Effector CD8-positive, alpha-beta T cell (primary cell): ENCODE measurements around the gene TRIP12.
"Not testable (repeated sequence)": the region's sequence is repeated elsewhere in the genome, so short reads cannot be mapped to it uniquely, and the experiment has no call there.

Experiments
- DNase-seq: peaks from one replicate; lab custom pipeline; 2025; lab: John Stamatoyannopoulos, UW
- total RNA-seq, 4 experiments: gene quantifications; one replicate each; lab custom pipeline; 2026; lab: John Stamatoyannopoulos, UW

TRIP12 gene
- 442 to 473 (median 464) reads per million in 4 experiments for total RNA-seq

DNA sequence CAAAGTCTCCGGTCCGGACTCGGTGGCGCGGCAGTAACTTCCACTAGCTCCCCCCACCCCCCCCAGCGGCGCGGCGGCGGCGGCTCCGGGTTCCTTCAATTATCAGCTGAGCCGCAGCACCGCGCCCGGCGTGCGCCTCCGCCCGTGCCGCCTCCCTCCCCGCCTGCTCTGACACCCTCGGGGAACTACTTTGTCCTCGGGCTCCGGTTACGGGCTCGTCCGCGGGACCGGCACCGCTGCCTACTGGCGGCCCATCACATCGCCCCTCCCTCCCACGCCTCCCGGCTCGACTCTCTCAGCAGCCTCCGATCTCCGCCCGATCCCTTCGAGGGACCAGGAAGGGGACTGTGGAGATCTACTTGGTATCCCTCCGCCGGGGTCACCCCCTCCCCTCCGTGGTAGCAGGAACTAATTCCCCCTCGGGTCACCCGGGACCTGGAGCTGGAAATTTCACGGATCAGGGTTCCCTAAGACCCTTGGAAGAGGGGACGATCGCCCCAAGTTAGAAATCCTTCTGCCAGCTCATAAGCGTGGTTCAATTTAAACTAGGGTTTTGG is at the start of gene TRIP12:
Gene TRIP12 (minus strand): TSS at position 118 of the 557 bp plus-strand sequence. CDS start 41,930 bp downstream, outside the sequence.
- DNase-seq, result peak; percentile 86

DNA sequence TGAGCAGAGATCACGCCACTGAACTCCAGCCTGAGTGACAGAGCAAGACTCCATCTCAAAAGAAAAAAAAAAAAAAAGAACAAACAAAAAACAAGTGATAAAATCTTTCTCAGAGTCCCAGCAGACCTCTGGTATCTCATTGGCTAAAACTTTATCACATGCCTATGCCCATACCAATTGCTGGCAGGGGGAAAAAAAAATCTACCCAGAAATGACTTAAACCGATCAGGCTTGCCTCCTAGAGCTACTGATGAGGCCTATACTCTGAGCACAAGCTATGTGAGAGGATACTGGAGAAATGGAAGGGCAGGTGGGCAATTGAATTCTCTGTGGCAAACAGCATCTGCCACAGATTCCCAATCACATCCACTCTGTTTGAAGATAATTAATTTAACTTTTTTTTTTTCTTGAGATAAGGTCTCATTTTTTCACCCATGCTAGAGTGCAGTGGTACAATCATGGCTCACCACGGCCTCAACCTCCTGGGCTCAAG is 49.5 kb upstream of the TRIP12 start:
- DNase-seq, result no peak

DNA sequence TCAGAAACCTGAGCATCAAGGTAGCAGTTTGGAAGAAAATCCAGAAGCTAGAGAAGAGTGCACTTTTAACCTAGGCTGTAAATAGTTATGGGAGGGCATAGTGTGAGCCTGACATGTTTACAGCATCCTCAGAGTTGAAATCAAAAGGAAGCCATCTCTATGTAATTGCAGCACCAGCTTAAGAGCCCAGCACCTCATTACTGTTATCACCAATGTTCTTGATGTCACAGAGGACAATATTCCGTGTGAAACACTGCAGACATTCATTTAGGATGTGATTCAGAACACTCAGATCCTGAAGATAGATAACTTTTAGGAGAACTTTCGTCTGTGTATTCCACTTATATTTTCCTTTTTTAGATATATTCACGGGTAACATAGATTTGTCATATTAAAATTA is 48.6 kb upstream of the TRIP12 start:
- DNase-seq, result no peak

DNA sequence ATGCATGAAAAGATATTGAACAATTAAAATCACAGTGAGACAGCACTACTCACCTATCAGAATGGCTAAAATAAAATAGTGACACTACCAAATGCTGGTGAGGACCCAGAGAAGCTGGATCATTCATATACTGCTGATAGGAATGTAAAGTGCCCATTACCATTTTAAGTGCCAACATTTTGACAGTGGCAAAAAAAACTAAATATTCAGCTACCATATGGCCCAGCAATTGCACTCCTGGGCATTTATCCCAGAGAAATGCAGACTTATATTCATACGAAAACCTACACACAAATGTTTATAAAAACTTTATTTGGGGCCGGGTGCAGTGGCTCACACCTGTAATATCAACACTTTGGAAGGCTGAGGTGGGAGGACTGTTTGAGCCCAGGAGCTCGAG is 48.1 kb upstream of the TRIP12 start:
- DNase-seq, result no peak

GRCh38 chr2:229963596-229963995 is 41.8 kb upstream of the TRIP12 start:
- DNase-seq, result not testable (repeated sequence)

DNA sequence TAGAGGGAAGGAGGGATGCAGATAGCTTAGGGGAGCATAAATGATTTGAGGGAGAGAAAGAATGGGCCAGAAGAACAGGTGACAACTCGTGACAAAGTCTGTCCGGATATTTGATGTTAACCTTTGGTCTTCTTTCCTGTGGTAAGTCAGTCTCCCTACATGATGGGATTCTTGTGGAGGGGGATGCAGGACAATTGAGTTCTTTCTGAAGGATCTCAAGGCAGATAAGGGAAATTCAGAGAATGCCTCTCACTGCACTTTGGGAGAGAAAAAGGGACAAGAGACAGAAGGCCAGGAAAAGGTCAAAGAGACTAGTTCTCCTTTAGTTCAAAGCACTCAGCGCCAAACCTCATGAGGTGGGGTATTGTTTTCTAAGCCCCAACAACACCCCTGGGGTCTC is 34.7 kb upstream of the TRIP12 start:
- DNase-seq, result no peak

DNA sequence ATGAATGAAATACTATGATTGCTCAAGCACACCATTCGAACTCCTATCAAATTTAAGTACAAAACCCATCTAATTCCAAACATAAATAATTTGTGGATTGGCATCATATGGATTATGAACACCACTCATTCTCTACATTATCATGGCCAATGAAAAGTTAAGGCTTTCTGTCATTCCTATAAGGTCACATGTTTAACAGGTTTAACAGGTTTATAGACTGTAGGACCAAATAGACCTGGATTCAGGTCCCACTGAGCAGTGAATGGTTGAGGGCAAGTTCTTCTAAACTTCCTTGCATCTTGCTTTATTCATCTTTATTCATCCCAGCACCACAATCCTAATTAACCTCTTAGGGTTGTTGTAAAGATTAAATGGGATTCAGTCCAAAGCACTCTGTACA is 33.9 kb upstream of the TRIP12 start:
- no peak for DNase-seq

GRCh38 chr2:229952256-229952835 is 30.5 kb upstream of the TRIP12 start:
- no peak for DNase-seq

DNA sequence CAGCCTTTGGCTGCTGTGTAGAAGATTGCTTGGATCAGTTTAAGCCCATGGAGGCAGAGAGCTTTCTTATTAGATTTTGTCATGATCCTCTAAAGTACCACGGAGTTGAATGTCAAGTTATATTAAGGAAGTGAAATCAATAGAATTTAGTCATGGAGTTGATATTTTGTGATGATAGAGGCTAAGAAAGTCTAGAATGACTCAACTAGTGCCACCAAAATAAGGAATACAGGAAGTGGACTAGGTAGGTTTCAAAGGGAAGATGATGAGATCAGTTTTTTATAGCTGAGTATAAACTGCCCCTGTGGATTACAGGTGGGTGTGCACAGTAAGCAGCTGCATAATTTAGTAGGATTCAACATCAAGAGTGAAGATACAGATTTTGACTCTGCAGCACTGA is 25.7 kb upstream of the TRIP12 start:
- no peak for DNase-seq

DNA sequence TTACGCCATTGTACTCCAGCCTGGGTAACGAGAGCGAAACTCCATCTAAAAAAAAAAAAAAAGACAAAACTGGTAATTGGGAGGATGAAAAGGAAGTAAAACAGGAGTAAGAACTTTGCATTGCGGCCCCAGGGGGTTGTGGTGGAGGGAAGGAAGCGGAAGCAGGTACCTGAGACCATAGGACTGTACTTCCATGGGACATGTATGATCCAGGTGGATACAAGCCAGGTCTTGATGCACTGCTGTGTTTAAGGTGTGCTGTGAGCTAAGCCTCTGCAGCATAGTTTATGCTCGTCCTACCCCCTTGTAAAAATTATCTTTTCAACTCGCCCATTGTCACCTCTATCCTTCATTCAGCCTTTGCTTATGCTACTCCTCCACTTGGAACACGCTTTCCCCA is 24.2 kb upstream of the TRIP12 start:
- DNase-seq, result no peak

- no peak for DNase-seq
These were observed 22.1 kb upstream of the TRIP12 start for GRCh38 chr2:229943770-229944449.

DNA sequence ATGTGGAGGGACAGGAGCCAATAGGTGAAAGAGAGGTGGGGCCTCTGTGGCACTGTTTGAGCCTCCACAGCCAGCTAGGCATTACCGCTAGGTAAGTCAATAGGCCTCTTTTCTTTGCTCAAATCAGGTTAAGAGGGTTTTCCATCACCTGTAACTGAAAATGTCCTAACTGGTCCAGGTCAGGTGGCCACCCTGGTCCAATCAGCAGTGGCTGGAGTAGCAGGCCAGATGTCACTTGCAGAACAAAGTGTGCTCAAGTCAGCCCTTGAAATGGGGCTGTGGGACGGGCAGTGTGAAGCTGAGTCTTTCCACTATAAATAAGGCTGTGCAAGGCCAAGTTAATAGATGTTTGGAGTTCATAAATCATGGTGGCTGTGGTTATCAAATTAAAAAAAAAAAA is 21.4 kb upstream of the TRIP12 start:
- no peak for DNase-seq

DNA sequence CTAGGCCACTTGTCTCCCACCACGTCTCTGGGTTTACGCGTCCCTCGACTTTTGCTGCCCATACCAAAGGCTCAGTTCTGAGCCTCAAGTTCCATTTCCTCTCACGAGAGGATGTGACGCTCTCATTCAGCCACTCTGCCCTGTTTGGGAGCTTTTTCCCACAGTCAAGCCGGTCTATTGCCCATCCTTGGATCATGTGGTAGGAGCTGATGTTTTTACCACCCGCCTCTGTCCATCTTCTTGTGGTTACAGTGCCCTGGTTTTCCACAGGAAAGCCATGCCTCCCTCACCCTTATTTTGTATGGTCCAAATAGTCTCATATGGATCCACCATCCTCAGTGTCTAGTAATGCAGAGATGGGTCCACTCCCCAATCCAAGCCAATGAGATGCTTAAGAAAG is 20.9 kb upstream of the TRIP12 start:
- DNase-seq, result no peak

DNA sequence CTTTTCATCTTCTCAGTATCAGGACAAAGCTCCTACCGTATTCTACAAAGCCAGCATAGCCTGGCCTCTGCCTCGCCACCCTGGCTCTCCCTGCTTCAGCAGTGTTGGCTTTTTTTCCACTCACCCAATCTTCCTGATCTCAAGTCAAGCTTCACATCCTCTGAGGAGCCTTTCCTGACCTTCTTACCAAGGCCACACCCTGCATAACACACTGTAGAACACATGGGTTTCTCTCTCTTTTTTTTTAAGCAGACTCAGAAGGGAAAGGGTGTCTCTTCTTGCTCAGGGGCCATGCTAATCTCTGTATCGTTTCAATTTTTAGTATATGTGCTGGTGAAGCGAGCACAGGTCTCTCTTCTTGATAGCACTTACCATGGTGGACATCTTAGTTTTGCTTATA is 15.7 kb upstream of the TRIP12 start:
- DNase-seq, result no peak

- no peak for DNase-seq
These were observed 9.4 kb upstream of the TRIP12 start for GRCh38 chr2:229931241-229931640.

- DNase-seq, result no peak
These were observed 8.8 kb upstream of the TRIP12 start for GRCh38 chr2:229930656-229931055.

DNA sequence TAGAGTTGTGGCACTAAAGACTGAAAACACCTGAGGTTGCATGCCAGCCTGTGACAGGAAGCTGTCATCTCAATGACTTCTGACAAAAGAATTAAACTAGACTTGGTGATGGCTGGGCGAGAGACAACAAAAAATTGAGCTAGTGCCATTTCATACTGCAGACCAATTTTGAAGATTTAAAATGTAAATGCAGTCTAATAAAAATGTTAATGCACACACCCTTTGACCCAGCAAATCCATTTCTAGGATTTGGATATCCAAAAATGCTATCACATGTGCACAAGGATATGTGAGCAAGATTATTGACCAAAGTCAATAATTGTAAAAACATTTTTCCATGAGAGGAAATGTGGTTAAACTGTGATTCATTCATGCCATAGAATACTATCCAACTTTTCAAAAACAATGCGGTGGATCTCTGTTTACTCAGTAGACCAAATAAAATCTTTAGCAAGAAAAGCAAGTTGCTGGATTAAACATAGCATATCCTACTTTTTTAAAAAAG is 6.1 kb upstream of the TRIP12 start:
- DNase-seq, result no peak

- DNase-seq, result no peak
These were observed 3.4 kb upstream of the TRIP12 start for GRCh38 chr2:229925201-229925600.

DNA sequence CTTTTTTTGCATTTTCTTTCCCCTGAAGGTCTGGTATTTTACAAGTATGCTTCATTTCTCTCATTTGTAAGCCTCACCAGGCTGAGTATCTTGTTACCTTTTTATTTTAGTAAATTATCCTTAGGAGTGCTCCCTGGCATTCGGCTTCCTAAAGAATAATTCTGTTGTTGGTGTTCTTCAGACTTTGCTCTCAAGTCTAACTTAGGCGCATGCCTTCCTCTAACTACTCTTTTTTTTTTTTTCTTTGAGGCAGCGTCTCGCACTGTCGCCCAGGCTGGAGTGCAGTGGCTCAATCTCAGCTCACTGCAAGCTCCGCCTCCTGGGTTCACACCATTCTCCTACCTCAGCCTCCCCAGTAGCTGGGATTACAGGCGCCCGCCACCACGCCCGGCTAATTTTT is 2.7 kb upstream of the TRIP12 start:
- not testable (repeated sequence) for DNase-seq

- DNase-seq, result no peak
These were observed 909 bp upstream of the TRIP12 start, which contains the start of gene FBXO36 for GRCh38 chr2:229922449-229923386. FBXO36 (plus strand) TSS chr2:229922503; CDS start chr2:229922514, 11 bp downstream.

DNA sequence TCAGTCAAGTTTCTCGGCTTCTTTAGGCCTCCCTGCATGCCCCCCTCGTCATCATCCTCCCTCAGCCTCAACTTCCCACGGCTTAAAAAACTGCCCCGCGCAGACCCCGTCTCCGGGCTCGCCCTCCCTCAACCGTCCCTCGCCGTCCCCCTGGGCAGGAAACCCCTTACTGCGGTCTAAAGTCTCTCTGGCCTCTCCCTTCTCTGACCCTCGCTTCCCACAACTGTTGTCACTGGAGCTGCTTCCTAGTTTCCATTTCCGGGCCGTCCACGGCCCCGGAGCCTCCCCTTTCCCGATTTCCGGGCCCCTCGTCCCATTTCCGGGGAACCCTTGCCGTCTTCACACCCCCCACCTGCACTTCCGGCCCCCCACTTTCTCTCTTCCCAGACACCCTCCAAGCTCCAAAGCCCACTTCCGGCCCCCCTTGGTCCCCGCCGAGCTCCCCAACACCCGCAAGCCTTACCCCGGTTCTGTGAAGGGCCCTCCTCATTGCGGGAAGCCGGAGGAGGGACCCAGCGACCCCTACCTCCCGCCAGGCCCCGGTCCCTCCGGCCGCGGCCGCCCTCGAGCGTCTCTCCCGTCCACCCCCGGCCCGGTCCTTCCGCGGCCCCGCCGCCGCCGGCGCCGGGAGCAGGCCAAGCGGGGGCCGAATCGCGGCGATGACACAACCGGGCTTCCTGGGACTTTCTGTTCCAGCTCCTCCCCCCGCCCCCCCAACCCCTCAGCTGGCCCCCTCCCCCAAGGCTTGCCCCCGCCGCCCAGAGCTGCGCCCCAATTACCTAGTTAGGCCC is 513 bp downstream of the TRIP12 start:
- peak; percentile 48 for DNase-seq
